IMR-90 (cell line): ENCODE data around the gene BGLAP.

Experiments used
- BHLHE40 ChIP-seq: fragments of 150-350 bp; IDR thresholded peaks from 2 replicates; pipeline ENCODE4 v1.6.1; 2016; ENCODE audit warnings: mild to moderate bottlenecking, low read depth, low read length
- CEBPB ChIP-seq: IDR thresholded peaks from 2 replicates; pipeline ENCODE4 v1.6.1; 2012; ENCODE audit warnings: low read depth, low read length, improper control_type of control experiment
- CHD1 ChIP-seq: IDR thresholded peaks from 2 replicates; pipeline ENCODE4 v1.6.1; 2012; ENCODE audit warnings: low read depth, low read length, improper control_type of control experiment
- CTCF ChIP-seq: conservative IDR thresholded peaks from 2 replicates; pipeline ENCODE4 v1.5.1; 2012; ENCODE audit warnings: mild to moderate bottlenecking, low read depth, low read length, improper control_type of control experiment
- MAFK ChIP-seq: IDR thresholded peaks from 2 replicates; pipeline ENCODE4 v1.6.1; 2012; ENCODE audit warnings: low read depth, low read length, improper control_type of control experiment
- MAZ ChIP-seq: IDR thresholded peaks from 2 replicates; pipeline ENCODE4 v1.6.1; 2012; ENCODE audit warnings: low read depth, mild to moderate bottlenecking, low read length, improper control_type of control experiment, moderate library complexity, borderline replicate concordance
- MXI1 ChIP-seq: IDR thresholded peaks from 2 replicates; pipeline ENCODE4 v1.6.1; 2012; ENCODE audit warnings: low read depth, mild to moderate bottlenecking, low read length, moderate library complexity, borderline replicate concordance
- POLR2A ChIP-seq: IDR thresholded peaks from 2 replicates; pipeline ENCODE4 v1.6.1; 2012; ENCODE audit warnings: mild to moderate bottlenecking, low read depth, low read length
- RAD21 ChIP-seq: IDR thresholded peaks from 2 replicates; pipeline ENCODE4 v1.6.1; 2012; ENCODE audit warnings: low read length, improper control_type of control experiment
- RCOR1 ChIP-seq: IDR thresholded peaks from 2 replicates; pipeline ENCODE4 v1.6.1; 2012; ENCODE audit warnings: mild to moderate bottlenecking, low read length, improper control_type of control experiment; ENCODE audit not compliant: insufficient replicate concordance
- RFX5 ChIP-seq: IDR thresholded peaks from 2 replicates; pipeline ENCODE4 v1.8.0; 2012; ENCODE audit warnings: low read depth, mild to moderate bottlenecking, low read length, moderate library complexity
- SMC3 ChIP-seq: fragments of 150-350 bp; IDR thresholded peaks from 2 replicates; pipeline ENCODE4 v1.6.1; 2016; ENCODE audit warnings: low read depth, mild to moderate bottlenecking, antibody characterized with exemption, low read length, moderate library complexity
- USF2 ChIP-seq: fragments of 150-350 bp; IDR thresholded peaks from 2 replicates; pipeline ENCODE4 v1.6.1; 2017; ENCODE audit warnings: mild to moderate bottlenecking, antibody characterized with exemption, low read length, low read depth
- TF ChIP-seq, protein P1 (sequence below): fragments of 150-350 bp; IDR thresholded peaks from 2 replicates; pipeline ENCODE4 v1.6.1; 2016; ENCODE audit warnings: low read depth, mild to moderate bottlenecking, low read length, moderate library complexity, borderline replicate concordance

GRCh38 chr1:156245451-156246232 is 3.7 kb downstream of the BGLAP start:
- TF ChIP-seq USF2, result no peak
- TF ChIP-seq RCOR1, result no peak
- TF ChIP-seq CTCF, result no peak
- TF ChIP-seq MAZ, result no peak
- no peak for TF ChIP-seq CEBPB
- no peak for TF ChIP-seq SMC3
- TF ChIP-seq MAFK, result no peak
- TF ChIP-seq CHD1, result no peak
- no peak for TF ChIP-seq POLR2A
- TF ChIP-seq, protein P1, sequence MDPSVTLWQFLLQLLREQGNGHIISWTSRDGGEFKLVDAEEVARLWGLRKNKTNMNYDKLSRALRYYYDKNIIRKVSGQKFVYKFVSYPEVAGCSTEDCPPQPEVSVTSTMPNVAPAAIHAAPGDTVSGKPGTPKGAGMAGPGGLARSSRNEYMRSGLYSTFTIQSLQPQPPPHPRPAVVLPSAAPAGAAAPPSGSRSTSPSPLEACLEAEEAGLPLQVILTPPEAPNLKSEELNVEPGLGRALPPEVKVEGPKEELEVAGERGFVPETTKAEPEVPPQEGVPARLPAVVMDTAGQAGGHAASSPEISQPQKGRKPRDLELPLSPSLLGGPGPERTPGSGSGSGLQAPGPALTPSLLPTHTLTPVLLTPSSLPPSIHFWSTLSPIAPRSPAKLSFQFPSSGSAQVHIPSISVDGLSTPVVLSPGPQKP, result no peak
- TF ChIP-seq BHLHE40, result no peak
- no peak for TF ChIP-seq RFX5
- TF ChIP-seq RAD21, result no peak
- no peak for TF ChIP-seq MXI1
